ENCODE results near the gene YTHDF1.

The YTHDF1 gene

DNA sequence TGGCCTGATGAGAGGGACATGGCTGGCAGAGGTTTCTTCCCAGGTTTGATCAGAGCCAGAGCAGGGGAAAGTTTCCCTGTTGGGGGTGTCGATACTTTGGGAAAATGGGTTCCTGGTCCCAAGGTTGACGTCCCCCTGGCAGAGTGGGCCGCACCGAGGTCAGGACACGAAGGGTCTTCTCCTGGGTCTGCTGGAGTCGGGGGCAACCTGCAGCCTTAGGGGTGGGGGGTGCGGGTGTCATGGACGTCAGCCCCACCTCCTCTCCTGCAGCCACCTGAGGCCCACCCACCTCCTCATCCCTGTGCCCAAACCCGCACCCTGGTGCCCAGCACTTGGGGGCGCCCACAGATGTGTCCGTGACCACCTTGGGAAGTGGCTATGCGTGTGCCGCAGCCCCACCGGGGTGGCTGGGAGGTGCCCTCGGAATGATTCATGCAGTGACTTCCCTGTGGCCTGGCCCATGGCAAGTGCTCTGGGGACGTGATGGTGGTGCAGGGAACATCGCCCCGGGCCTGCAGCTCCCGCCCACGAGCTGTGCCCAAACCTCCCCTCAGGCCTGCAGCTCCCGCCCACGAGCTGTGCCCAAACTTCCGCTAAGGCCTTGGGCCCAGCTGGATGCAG, 64.9 kb downstream of the YTHDF1 start:
- H3K36me3 ChIP-seq (ENCODE audit: control insufficient read depth in 2 of 2, insufficient read depth in 1 of 2, low read length in 2 of 2) = no peaks in the 10 kb centered on the region
- TF ChIP-seq ZNF610 (tag by site-specific recombination; IDR thresholded peaks at IDR 0.05; ENCODE audit: borderline replicate concordance) (no peak), ZNF558 (tag by site-specific recombination; IDR thresholded peaks at IDR 0.05) (no peak), ZFHX2 (tag by site-specific recombination; conservative IDR thresholded peaks at IDR 0.05) (peak; percentile 41)
- no peak overlapping the region for H3K27ac ChIP-seq (ENCODE audit: extremely low read depth, low read depth, low read length)
- no peaks in the 10 kb centered on the region for H3K9me3 ChIP-seq (ENCODE audit: control insufficient read depth, insufficient read depth, low read depth, low read length)
- H3K4me1 ChIP-seq (ENCODE audit: control insufficient read depth, insufficient read depth, low read length) = no peaks in the 10 kb centered on the region
- ChIA-PET POLR2A (no interaction called here), CTCF (no interaction called here)
- H3K4me3 ChIP-seq (ENCODE audit: low read depth, low read length) = no peak overlapping the region

DNA sequence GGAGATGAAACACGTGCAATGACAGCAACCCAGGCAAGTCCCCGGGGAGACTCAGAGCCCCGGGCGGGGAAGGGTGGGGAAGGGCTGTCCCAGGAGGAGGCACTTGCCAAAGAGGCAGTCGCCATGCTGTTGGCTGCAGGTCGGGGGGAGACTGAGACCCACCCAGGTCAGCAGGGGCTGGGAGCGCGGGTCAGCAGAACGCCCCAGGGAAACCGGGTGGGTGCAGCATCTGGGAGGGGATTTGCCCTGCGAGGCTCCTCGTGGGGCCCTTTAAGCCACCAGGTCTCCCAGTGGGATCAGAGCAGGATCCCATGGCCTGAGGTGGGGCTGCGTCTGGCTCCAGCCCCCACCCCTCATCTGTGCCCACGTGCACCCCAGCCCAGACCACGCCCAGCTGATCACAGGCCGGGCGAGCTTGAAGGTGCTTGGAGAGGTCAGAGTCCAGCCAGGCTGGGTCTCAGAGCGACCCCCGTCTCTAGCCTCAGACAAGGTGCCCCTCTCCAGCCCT, 65.5 kb downstream of the YTHDF1 start:
- Histone ChIP-seq H3K4me3 (ENCODE audit: low read depth, low read length) (no peak overlapping the region), H3K27ac (ENCODE audit: extremely low read depth, low read depth, low read length) (no peak overlapping the region), H3K4me1 (ENCODE audit: control insufficient read depth, insufficient read depth, low read length) (no peaks in the 10 kb centered on the region), H3K9me3 (ENCODE audit: control insufficient read depth, insufficient read depth, low read depth, low read length) (no peaks in the 10 kb centered on the region), H3K36me3 (ENCODE audit: control insufficient read depth in 2 of 2, insufficient read depth in 1 of 2, low read length in 2 of 2) (no peaks in the 10 kb centered on the region)
- POLR2A ChIA-PET = no interaction called here
- TF ChIP-seq, protein P1, sequence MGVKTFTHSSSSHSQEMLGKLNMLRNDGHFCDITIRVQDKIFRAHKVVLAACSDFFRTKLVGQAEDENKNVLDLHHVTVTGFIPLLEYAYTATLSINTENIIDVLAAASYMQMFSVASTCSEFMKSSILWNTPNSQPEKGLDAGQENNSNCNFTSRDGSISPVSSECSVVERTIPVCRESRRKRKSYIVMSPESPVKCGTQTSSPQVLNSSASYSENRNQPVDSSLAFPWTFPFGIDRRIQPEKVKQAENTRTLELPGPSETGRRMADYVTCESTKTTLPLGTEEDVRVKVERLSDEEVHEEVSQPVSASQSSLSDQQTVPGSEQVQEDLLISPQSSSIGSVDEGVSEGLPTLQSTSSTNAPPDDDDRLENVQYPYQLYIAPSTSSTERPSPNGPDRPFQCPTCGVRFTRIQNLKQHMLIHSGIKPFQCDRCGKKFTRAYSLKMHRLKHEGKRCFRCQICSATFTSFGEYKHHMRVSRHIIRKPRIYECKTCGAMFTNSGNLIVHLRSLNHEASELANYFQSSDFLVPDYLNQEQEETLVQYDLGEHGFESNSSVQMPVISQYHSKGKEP (tag by site-specific recombination; IDR thresholded peaks at IDR 0.05) = no peak
- no peak for TF ChIP-seq ZNF114 (tag by site-specific recombination; IDR thresholded peaks at IDR 0.05)
- CTCF ChIA-PET = interaction anchor here (0.6 kb wide), 1 partner anchor 73 kb away, joined by 3 read pairs; no protein-coding TSS in a partner anchor

DNA sequence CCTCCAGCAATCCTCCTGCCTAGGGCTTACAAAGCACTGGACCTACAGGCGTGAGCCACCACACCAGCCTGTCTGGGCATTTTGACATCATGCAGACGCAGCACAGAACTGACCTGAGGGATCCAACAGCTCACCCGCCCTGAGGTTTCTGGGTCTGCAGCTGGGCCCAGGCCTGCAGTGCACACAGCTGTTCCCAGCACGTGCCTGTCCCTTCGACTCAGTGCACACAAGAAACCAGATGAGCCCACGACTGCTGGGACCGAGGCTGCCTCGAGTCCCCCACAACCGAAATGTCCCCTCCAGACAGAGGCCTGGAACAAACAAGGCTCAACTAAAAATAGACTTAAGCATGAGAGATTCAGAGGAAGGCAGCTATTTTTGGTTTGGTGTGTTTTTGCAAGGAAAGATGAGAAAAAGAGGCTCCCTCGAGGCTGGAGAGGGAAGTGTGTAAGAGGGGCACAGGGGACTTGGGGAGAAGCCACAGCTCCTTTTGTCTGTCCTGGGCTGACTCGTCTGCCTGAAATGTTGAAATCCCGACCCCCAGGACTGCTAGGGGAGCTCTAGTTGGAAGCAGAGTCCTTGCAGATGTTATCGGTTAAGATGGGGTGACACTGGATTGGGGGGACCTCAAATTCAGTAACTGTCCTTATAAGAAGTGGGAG, 66.3 kb downstream of the YTHDF1 start:
- Histone ChIP-seq H3K9me3 (ENCODE audit: control insufficient read depth, insufficient read depth, low read depth, low read length) (no peaks in the 10 kb centered on the region), H3K4me3 (ENCODE audit: low read depth, low read length) (no peak overlapping the region), H3K4me1 (ENCODE audit: control insufficient read depth, insufficient read depth, low read length) (no peaks in the 10 kb centered on the region), H3K36me3 (ENCODE audit: control insufficient read depth in 2 of 2, insufficient read depth in 1 of 2, low read length in 2 of 2) (no peaks in the 10 kb centered on the region), H3K27ac (ENCODE audit: extremely low read depth, low read depth, low read length) (no peak overlapping the region)
- TF ChIP-seq, protein P2, sequence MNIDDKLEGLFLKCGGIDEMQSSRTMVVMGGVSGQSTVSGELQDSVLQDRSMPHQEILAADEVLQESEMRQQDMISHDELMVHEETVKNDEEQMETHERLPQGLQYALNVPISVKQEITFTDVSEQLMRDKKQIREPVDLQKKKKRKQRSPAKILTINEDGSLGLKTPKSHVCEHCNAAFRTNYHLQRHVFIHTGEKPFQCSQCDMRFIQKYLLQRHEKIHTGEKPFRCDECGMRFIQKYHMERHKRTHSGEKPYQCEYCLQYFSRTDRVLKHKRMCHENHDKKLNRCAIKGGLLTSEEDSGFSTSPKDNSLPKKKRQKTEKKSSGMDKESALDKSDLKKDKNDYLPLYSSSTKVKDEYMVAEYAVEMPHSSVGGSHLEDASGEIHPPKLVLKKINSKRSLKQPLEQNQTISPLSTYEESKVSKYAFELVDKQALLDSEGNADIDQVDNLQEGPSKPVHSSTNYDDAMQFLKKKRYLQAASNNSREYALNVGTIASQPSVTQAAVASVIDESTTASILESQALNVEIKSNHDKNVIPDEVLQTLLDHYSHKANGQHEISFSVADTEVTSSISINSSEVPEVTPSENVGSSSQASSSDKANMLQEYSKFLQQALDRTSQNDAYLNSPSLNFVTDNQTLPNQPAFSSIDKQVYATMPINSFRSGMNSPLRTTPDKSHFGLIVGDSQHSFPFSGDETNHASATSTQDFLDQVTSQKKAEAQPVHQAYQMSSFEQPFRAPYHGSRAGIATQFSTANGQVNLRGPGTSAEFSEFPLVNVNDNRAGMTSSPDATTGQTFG (tag by site-specific recombination; IDR thresholded peaks at IDR 0.05; ENCODE audit: borderline replicate concordance) = no peak
- TF ChIP-seq, protein P3, sequence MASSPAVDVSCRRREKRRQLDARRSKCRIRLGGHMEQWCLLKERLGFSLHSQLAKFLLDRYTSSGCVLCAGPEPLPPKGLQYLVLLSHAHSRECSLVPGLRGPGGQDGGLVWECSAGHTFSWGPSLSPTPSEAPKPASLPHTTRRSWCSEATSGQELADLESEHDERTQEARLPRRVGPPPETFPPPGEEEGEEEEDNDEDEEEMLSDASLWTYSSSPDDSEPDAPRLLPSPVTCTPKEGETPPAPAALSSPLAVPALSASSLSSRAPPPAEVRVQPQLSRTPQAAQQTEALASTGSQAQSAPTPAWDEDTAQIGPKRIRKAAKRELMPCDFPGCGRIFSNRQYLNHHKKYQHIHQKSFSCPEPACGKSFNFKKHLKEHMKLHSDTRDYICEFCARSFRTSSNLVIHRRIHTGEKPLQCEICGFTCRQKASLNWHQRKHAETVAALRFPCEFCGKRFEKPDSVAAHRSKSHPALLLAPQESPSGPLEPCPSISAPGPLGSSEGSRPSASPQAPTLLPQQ (tag by site-specific recombination; IDR thresholded peaks at IDR 0.05) = no peak
- TF ChIP-seq YY2 (tag by site-specific recombination; IDR thresholded peaks at IDR 0.05) (no peak), BCL11A (tag by site-specific recombination; IDR thresholded peaks at IDR 0.05; ENCODE audit: low read depth) (no peak), ZBTB48 (tag by site-specific recombination; IDR thresholded peaks at IDR 0.05) (no peak), ZSCAN23 (tag by site-specific recombination; IDR thresholded peaks at IDR 0.05) (no peak), ZNF211 (tag by site-specific recombination; IDR thresholded peaks at IDR 0.05; ENCODE audit: low read depth) (no peak), SP7 (tag by site-specific recombination; IDR thresholded peaks at IDR 0.05) (no peak), ZNF335 (tag by site-specific recombination; conservative IDR thresholded peaks at IDR 0.05) (no peak), ZNF16 (tag by site-specific recombination; IDR thresholded peaks at IDR 0.05; ENCODE audit: low read depth) (no peak)
- CTCF ChIA-PET = interaction anchor here (0.6 kb wide), 1 partner anchor 73 kb away, joined by 3 read pairs; no protein-coding TSS in a partner anchor
- POLR2A ChIA-PET = no interaction called here
